Tibial nerve (tissue), 3 donors: ENCODE measurements around the gene SLC9A3.

ENCODE experiments used
- CTCF ChIP-seq, 5 experiments: fragments of 200-600 bp in 3 of 5; fragments of 450-650 bp in 2 of 5; sonication (generic) in 3 of 5; IDR thresholded peaks; one replicate each; pipeline ENCODE4 v1.5.1; 2016 to 2019; ENCODE audit warnings: antibody characterized with exemption in 5 of 5, mild to moderate bottlenecking in 3 of 5, moderate library complexity in 2 of 5
- POLR2A ChIP-seq, 2 donors: fragments of 450-650 bp; IDR thresholded peaks; one replicate each; pipeline ENCODE4 v1.6.1; 2017; ENCODE audit warnings: antibody characterized with exemption in 2 of 2, mild to moderate bottlenecking in 2 of 2, moderate library complexity in 2 of 2

- TF ChIP-seq CTCF (IDR thresholded peaks at IDR 0.05) (no peak), POLR2A (IDR thresholded peaks at IDR 0.05) (no peak)
Measured at GRCh38 chr5:439181-439580, 85.1 kb downstream of the SLC9A3 start.
